CD4-positive, alpha-beta T cell treated with Interleukin-21 for 1 hour (primary cell): Measurements from ENCODE around the gene TADA3.

Experiments
- DNase-seq: peaks from one replicate; pipeline ENCODE4 v3.0.0-alpha.2; 2020

The TADA3 gene

DNA sequence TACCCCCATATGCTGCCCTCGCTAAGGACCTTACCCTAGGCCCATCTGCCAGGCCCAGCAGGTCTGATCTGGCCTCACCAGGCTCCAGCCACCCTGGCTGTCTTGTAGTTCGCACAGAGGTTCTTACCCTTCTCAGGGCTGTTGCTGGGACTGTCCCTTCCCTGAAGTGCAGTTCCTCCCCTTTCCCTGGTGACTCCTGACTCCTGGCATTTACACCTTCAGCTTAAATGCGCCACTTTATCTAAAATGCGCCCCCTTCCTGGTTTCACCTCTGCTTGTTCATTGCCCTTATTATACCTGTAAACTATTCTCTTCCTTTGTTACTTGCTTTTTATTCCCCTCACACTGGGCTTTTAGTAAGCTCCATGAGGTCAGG lies 17.0 kb upstream of the TADA3 start:
- DNase-seq, result peak; percentile 13

DNA sequence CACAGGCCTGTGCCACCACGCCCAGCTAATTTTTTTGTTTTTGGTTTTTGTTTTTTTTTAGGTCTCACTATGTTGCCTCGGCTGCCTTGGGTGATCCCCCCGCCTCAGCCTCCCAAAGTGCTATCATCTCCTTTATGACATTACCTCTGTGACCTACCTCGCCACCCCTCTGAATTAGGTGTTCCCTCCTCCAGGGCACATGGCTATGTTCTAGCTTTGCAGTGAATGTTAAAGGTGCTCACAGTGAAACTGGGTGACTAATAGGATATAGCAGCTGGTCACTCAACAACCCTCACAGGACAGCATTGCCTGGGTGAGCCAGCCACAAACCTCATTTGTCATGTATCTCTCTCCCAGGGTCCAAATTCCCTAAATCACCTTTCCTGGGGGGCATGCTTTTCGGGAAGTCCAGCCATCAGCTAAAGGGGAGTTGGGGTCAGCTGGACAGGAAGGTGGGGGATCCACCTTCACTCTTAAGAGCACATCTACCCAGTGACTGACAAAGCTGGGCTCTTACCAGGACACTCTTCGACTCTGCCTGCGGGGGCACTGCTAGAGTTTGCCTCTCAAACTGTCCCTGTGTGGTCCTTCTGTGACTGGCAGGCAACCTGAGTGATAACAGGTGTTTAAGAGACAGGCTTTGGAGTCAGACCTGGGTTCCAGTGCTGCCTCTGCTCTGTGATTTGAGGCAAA lies 16.2 kb upstream of the TADA3 start:
- DNase-seq, result peak; percentile 61

GRCh38 chr3:9807981-9808344 lies 15.7 kb upstream of the TADA3 start:
- DNase-seq, result no peak

DNA sequence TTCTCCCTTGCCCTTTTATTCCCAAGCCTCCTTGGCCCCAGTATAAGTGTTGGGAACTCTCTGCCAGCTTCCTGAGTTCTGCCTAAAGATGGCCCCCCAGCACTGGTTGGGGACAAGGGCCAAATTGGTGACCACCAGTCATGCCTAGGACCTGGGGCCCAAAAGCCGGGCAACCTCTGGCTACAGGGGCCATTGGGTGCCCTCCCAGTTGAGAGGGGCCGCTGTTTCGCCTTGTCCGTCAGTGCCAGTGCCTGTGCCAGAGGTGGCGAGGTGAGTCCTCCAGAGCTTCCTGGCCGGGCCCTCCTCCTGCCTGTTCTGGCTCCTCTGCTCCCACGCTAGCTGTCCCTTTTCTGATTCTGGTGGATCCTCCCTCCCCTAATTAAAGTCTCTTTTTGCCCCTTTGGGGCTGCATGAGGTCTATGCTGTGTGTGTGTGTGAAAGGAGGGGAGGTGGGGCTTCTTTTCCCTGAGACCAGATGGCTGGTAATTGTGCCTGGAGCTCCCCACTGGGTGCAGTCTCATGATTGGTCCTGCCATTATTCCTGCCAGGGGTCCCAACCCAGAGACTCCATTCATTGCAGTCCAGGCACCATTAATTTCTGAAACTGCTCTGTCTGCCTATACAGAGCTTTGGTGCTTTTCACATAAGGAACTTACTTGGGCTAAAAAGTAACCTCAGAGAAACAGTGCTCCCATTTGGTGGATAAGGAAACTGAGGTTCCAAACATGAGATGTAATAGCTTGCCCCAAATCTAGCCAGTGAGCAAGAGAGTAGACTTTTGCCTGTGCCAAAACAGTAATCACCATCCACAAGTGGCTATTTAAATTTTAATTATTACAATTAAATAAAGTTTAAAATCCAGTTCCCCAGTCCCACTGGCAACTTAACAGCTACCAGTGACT lies 14.7 kb upstream of the TADA3 start:
- DNase-seq, result no peak

DNA sequence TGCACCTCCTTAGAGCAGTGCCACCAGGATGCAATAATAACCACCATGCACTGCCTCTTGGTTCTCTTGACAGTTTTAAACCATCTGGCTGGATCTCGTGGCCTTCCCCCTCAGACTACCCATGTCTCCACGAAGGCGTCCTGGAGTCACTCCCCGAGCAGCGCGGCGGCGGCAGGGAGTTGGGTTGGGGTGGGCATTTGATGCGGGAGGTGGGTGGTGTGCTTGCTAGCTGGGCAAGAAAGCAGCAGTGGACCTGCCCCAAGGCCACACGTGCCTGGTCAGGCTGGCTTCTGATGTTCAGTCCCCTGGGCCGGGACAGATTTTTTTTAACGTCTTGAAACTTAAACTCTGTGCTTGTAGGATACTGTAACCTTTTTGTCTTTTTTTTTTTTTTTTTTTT lies 13.9 kb upstream of the TADA3 start:
- DNase-seq, result no peak

DNA sequence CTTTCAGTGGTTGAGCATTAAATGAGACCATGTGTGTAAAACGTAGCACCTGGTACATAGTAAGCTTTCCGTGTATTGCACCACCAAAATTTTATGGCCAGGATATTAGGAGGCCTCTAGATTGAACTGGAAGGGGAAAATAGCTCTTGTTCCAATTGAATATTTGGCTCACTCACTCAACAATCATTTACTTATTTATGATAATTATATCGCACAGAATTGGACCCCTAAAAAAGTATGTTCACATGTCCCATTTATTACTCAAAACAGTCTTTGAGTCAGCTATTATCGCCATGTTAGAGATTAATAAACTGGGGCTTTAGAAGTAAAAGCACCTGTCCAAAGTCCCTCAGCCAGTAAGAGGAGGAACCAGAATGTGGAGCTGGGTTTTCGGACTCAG lies 12.7 kb upstream of the TADA3 start:
- no peak for DNase-seq

DNA sequence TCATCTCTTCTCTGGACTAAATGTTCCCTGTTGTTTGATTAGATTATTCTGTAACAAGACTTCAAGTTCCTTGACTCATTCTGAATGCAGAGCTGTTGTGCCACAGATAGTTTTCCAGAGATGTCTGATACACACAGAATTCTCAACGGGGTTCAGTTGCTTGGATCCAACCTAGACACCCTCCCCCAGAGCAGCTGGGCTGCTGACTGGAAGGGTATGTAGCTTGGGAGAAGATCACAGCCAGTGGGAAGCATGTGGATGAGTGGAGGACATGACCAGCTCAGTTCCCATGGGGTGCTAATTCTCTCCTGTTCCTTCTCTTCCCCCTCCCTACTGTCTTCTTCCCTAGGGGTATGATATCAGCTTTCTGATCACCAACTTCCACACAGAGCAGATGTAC lies 11.2 kb upstream of the TADA3 start:
- DNase-seq, result no peak

- no peak for DNase-seq
Observed at GRCh38 chr3:9800529-9800928, 8.3 kb upstream of the TADA3 start.

DNA sequence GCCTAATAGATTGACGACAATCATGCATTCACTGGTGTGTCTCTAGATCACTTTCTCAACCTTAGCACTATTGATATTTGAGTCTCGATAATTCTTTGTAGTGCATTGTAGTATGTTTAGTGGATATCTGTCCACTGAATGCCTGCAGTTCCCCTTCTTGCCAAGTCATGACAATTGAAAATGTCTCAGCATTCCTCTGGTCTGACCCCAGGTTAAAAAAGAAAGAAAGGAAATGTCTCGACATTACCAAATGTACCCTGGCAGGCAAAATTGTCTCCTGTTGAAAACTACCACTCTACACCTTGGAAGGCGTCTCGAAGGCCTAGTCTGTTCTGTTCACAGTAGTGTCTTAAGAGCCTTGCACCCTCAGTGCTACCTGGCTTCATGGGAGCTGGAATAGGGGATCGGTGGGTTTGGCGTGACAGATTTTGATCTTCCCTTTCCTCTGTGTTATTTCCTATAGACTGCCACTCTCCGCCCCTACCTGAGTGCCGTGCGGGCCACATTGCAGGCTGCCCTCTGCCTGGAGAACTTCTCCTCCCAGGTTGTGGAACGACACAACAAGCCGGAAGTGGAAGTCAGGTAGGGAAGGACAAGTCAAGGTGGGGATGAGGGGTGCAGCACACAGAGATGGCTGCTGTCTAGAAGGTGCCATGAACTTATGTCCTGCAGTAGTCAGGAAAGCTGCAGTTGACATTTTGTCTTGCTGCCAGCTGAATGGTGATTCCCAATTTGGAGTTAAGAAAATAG lies 5.1 kb upstream of the TADA3 start:
- DNase-seq, result no peak

GRCh38 chr3:9795207-9795606 lies 2.9 kb upstream of the TADA3 start:
- DNase-seq, result no peak

GRCh38 chr3:9794400-9794799 lies 2.1 kb upstream of the TADA3 start:
- DNase-seq, result no peak

GRCh38 chr3:9793161-9793781 lies 998 bp upstream of the TADA3 start:
- DNase-seq, result peak; percentile 47

GRCh38 chr3:9791790-9792404 lies 376 bp downstream of the TADA3 start:
- DNase-seq, result no peak

DNA sequence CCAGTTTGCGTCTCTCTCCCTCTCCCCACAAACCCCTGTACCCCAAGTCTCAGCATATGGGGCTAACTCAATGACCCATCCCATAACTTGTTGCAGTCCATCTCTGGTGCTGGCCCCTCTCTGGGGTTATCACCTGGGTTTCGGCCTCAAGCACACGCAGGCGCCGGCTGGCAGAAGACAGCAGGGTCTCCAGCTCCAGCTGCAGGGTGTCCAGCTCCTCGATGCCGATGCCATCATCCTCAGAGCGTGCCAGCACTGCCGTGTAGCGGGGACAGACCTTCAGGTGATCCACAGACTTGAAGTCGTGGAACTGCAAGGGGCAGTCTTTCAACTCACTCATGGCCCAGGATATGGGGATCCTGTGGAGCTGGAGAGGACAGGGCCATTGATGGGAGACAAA lies 1.1 kb downstream of the TADA3 start:
- DNase-seq, result no peak

GRCh38 chr3:9787714-9788113 lies 4.6 kb downstream of the TADA3 start:
- no peak for DNase-seq

GRCh38 chr3:9786825-9787669 lies 5.2 kb downstream of the TADA3 start:
- DNase-seq, result no peak

GRCh38 chr3:9786209-9786739 lies 6.0 kb downstream of the TADA3 start:
- DNase-seq, result no peak

- no peak for DNase-seq
Observed at GRCh38 chr3:9785602-9786001, 6.7 kb downstream of the TADA3 start.

DNA sequence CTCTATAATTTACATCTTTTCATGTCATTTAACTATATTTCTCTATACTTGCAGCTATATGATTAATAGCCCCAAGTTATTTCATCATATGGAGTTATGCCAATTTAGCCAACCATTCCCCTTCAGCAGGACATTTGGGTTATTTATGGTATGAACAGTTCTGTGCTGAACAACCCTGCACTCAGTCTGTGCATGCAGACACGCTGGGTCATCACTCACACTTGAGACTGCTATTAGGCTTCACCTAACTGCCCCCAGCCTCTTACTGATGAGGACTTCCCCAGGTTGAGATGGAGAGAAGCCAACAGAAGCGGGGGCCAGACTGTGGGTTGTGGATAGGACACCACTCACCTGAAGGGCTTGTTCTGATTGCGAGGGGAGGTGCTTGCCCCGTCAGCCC lies 7.3 kb downstream of the TADA3 start:
- DNase-seq, result no peak

GRCh38 chr3:9783954-9784353 lies 8.3 kb downstream of the TADA3 start:
- DNase-seq, result no peak

- DNase-seq, result peak; percentile 31
Observed at GRCh38 chr3:9782770-9783169, 9.5 kb downstream of the TADA3 start.
